Activated T-cell treated with anti-CD3 and anti-CD28 coated beads, Interleukin-2, amount 50 U/mL, for 24 hours (primary cell): Measurements from ENCODE around the gene COX7A1.
"Not testable (repeated sequence)": the region's sequence is repeated elsewhere in the genome, so short reads cannot be mapped to it uniquely, and the experiment has no call there.

ENCODE experiments used
- DNase-seq: peaks from one replicate; pipeline ENCODE4 v3.0.0-alpha.2; 2020
- H3K27ac Mint-ChIP-seq: 2 replicates; pipeline ENCODE4 v1.8.0; 2020; ENCODE audit warnings: mild to moderate bottlenecking, mixed read lengths
- H3K27me3 Mint-ChIP-seq: 2 replicates; pipeline ENCODE4 v1.8.0; 2020; ENCODE audit warnings: mixed read lengths
- H3K36me3 Mint-ChIP-seq: 2 replicates; pipeline ENCODE4 v1.8.0; 2020; ENCODE audit warnings: low read depth, mixed read lengths
- H3K4me1 Mint-ChIP-seq: 2 replicates; pipeline ENCODE4 v1.8.0; 2020; ENCODE audit warnings: low read depth, mixed read lengths
- H3K4me3 Mint-ChIP-seq: 2 replicates; pipeline ENCODE4 v1.8.0; 2020; ENCODE audit warnings: mild to moderate bottlenecking, moderate library complexity, mixed read lengths
- H3K9me3 Mint-ChIP-seq: 2 replicates; pipeline ENCODE4 v1.8.0; 2020; ENCODE audit warnings: mixed read lengths

Gene COX7A1

DNA sequence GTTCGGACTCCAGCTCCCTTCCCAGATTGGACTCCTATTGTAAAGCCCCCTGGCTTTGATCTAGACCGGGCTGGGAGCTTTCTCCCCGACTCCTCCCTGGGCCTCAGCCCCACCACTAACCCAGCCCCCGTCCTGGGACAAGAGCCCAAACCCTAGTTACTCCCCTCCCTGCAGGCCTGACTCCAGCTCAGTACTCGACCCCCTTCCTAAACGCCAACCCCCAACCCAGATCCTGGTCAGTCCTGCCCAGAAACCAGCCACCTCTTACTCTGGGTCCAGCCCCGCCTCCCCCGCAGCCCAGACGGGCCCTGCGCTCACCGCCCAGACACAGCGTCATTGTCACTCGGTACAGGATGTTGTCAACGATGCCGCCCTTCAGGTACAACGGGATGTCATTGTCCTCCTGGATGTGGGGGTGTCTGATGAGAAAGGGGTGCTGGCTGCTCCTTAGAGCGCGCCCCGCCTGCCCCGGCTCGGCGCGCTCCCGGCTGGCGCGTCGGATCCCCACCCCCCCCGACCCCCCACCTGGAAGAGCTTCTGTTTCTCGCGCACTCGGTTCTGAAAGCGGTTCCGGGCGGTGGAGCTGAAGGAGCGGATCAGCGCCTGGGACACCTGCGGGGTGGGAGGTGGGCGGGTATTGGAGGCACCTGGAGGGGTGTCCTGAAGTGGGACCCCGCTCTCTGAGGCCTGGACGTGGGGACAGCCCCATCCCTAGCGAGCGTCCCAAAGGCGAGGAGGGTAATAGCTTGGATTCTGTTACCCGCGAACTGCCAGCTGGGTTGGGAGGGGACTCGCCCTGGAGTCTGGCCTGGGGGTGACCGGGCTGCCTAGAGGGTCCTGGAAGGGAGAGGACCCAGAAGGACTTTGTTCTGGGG, 866 bp downstream of the COX7A1 start:
- DNase-seq: no peak
- Mint-ChIP-seq H3K4me1 (peaks cover 3% of the 10 kb centered on the region), H3K27me3 (no peaks in the 10 kb centered on the region), H3K27ac (no peak overlapping the region), H3K4me3 (no peak overlapping the region), H3K36me3 (peaks cover 57% of the 10 kb centered on the region), H3K9me3 (no peaks in the 10 kb centered on the region)

- no peak for DNase-seq
- Mint-ChIP-seq H3K9me3 (no peaks in the 10 kb centered on the region), H3K4me3 (no peak overlapping the region), H3K4me1 (peaks cover 3% of the 10 kb centered on the region), H3K36me3 (peaks cover 64% of the 10 kb centered on the region), H3K27me3 (no peaks in the 10 kb centered on the region), H3K27ac (no peak overlapping the region)
These were observed 1.7 kb downstream of the COX7A1 start for GRCh38 chr19:36150586-36150985.

- no peak overlapping the region for H3K4me3 Mint-ChIP-seq
- no peaks in the 10 kb centered on the region for H3K27me3 Mint-ChIP-seq
- H3K4me1 Mint-ChIP-seq: peaks cover 3% of the 10 kb centered on the region
- DNase-seq: no peak
- H3K9me3 Mint-ChIP-seq: no peaks in the 10 kb centered on the region
- H3K27ac Mint-ChIP-seq: no peak overlapping the region
- H3K36me3 Mint-ChIP-seq: peaks cover 72% of the 10 kb centered on the region
These were observed 2.4 kb downstream of the COX7A1 start for GRCh38 chr19:36149673-36150406.

GRCh38 chr19:36144624-36145023, 7.6 kb downstream of the COX7A1 start:
- H3K4me3 Mint-ChIP-seq: no peak overlapping the region
- H3K27me3 Mint-ChIP-seq: no peaks in the 10 kb centered on the region
- H3K9me3 Mint-ChIP-seq: no peaks in the 10 kb centered on the region
- no peak overlapping the region for H3K27ac Mint-ChIP-seq
- no peak for DNase-seq
- peaks cover 15% of the 10 kb centered on the region for H3K4me1 Mint-ChIP-seq
- H3K36me3 Mint-ChIP-seq: peaks cover 83% of the 10 kb centered on the region

- H3K9me3 Mint-ChIP-seq: no peaks in the 10 kb centered on the region
- H3K27me3 Mint-ChIP-seq: no peaks in the 10 kb centered on the region
- H3K27ac Mint-ChIP-seq: no peak overlapping the region
- peaks cover 15% of the 10 kb centered on the region for H3K4me1 Mint-ChIP-seq
- no peak for DNase-seq
- peaks cover 64% of the 10 kb centered on the region for H3K36me3 Mint-ChIP-seq
- H3K4me3 Mint-ChIP-seq: no peak overlapping the region
These were observed 9.8 kb downstream of the COX7A1 start for GRCh38 chr19:36142496-36142895.

GRCh38 chr19:36142046-36142445, 10.2 kb downstream of the COX7A1 start:
- no peaks in the 10 kb centered on the region for H3K9me3 Mint-ChIP-seq
- peaks cover 59% of the 10 kb centered on the region for H3K36me3 Mint-ChIP-seq
- no peaks in the 10 kb centered on the region for H3K27me3 Mint-ChIP-seq
- H3K4me1 Mint-ChIP-seq: peaks cover 16% of the 10 kb centered on the region
- DNase-seq: no peak
- peak overlapping the region; percentile 92 for H3K4me3 Mint-ChIP-seq
- H3K27ac Mint-ChIP-seq: peak overlapping the region; percentile 90

DNA sequence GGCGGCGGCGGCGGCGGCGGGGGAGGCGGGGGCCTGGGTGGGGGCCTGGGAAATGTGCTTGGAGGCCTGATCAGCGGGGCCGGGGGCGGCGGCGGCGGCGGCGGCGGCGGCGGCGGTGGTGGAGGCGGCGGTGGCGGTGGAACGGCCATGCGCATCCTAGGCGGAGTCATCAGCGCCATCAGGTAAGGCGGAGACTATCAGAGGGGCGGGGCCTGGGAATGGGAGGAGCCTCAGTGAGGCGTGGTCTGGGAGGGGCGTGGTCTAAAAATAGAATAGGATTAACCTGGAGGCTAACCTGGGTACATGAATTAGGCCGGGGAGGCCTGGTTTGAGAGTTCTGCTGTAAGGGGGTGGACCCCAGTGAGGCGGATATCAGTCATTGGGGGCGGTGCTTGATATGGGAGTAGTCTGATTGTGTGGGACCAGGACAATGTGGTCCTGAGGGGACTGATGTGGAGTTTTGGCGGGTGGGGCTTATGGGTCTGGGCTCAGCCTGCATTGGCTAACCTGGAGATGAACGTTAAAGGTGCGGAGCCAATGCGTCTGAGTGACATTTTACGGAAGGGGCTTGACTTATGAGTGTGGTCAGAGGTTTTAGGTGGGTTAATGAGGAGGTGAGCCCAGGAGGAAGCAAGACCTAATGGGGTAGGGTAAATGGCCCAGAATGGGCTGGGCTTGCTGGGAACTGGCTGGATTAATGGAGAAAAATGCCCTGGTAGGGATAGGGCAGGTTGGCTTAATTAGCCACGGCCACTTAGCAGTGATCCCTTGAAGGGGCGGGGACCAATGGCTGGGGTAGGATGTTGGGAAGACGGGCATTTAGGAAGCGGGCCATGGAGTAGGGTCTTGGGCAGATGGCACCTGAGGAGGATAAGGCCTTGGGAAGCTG, 11.0 kb downstream of the COX7A1 start:
- no peaks in the 10 kb centered on the region for H3K27me3 Mint-ChIP-seq
- H3K4me1 Mint-ChIP-seq: peaks cover 22% of the 10 kb centered on the region
- H3K9me3 Mint-ChIP-seq: no peaks in the 10 kb centered on the region
- H3K36me3 Mint-ChIP-seq: peaks cover 51% of the 10 kb centered on the region
- peak overlapping the region; percentile 92 for H3K4me3 Mint-ChIP-seq
- peak overlapping the region; percentile 90 for H3K27ac Mint-ChIP-seq
- DNase-seq: peak; percentile 98

DNA sequence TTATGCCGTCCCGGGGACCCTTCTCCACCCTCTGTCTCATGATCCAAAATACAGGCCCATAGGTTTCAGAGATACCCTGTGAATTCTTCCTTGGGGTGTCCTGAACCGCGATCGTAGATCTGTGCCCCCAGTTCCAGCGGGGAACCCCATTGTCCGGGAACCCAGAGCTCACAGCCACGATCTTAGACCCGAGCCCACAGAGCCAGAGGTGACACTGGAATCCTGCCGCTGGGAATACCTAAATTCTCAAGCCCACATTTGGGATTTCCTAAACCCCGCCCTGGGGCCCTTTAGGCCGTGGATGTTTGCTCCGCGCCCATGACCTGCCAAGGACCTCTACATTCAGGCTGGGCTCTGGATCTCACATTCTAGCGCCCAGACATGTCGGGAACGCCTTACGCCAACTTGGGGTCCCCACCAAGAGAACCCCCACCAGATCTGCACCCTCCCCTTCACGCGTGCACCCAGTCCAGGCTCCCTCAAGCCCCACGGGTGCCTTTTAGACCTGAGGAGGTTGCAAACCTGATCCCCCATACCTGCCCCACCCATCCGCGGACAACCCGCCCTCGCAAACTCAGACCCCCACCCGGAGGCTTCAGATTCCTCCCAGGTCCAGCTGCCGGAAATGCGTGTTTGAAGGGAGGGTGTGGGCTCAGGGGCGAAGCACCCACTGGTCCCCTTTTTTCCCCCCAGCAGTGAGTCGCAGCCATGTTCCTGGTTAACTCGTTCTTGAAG, 11.8 kb downstream of the COX7A1 start:
- Mint-ChIP-seq H3K9me3 (no peaks in the 10 kb centered on the region), H3K36me3 (peaks cover 43% of the 10 kb centered on the region), H3K4me3 (peak overlapping the region; percentile 92), H3K4me1 (peaks cover 22% of the 10 kb centered on the region), H3K27ac (peak overlapping the region; percentile 90), H3K27me3 (no peaks in the 10 kb centered on the region)
- no peak for DNase-seq

DNA sequence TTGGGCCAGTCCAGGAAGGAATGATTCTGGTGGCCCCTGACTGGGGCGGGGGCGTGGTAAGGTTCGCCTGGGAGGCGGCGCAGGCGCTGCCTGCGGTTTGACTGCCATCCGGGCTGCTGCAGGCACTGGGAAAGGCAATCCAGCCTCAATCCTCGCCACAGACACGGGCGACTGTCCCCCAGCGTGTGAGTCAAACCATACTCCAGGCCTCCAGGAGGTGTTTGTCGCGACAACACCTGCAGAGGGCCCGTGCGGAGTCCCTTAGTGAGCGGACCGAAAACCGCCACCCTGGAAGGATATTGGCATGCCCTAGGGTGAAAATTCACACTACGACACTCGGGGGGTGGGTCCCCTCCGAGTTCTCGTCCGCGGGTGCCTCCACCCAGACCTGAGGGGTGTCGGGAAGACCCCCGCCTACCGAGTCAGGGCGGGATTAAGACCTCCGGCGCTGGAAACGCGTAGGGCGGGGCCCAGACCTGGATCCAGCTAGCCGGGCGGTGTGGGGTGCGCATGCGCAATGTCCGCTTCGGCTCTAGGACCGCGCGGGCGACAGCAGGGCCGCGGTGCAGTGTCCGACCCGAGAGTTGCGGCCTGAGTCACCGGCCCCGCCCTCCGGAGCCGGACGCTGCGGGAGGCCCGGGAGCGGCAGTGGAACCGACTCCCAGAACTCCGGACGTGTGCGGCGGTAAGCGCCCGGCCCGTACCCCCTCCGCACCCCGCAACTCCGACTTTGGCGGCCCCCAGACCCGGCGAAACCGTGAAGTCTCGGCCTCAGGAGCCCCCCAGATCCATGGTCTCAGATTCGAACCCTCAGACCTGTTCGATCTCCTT, 12.6 kb downstream of the COX7A1 start, which contains the start of gene CAPNS1:
Gene CAPNS1 (plus strand): TSS at position 594 of the 831 bp plus-strand sequence. CDS start 946 bp downstream, outside the sequence.
- H3K4me1 Mint-ChIP-seq: peaks cover 22% of the 10 kb centered on the region
- peaks cover 36% of the 10 kb centered on the region for H3K36me3 Mint-ChIP-seq
- H3K9me3 Mint-ChIP-seq: no peaks in the 10 kb centered on the region
- no peaks in the 10 kb centered on the region for H3K27me3 Mint-ChIP-seq
- peak; percentile 94 for DNase-seq
- H3K27ac Mint-ChIP-seq: peak within 1 kb of the TSS; percentile 90
- peak within 1 kb of the TSS; percentile 92 for H3K4me3 Mint-ChIP-seq

GRCh38 chr19:36139120-36139472, 13.2 kb downstream of the COX7A1 start:
- Mint-ChIP-seq H3K27ac (peak overlapping the region; percentile 90), H3K4me3 (peak overlapping the region; percentile 92), H3K27me3 (no peaks in the 10 kb centered on the region), H3K9me3 (no peaks in the 10 kb centered on the region), H3K4me1 (peaks cover 22% of the 10 kb centered on the region), H3K36me3 (peaks cover 32% of the 10 kb centered on the region)
- DNase-seq: no peak

GRCh38 chr19:36136964-36137686, 15.1 kb downstream of the COX7A1 start:
- Mint-ChIP-seq H3K9me3 (no peaks in the 10 kb centered on the region), H3K27ac (no peak overlapping the region), H3K36me3 (peaks cover 21% of the 10 kb centered on the region), H3K27me3 (no peaks in the 10 kb centered on the region), H3K4me1 (peaks cover 30% of the 10 kb centered on the region), H3K4me3 (no peak overlapping the region)
- no peak for DNase-seq

DNA sequence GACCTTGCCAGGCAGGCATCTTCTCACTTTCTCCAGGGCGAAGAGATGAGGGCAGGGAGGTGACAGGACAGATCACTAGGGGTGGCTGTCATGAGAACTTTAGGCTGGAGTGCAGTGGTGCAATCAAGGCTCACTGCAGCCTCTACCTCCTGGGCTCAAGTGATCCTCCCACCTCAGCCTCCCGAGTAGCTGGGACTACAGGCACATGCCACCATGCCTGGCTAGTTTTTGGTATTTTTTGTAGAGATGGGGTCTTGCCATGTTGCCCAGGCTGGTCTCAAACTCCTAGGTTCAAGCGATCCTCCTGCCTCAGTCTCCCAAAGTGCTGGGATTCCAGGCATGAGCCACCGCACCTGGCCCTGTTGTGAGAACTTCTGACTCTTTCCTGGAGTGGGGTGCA, 17.4 kb downstream of the COX7A1 start:
- not testable (repeated sequence) for DNase-seq, H3K27ac Mint-ChIP-seq, H3K4me3 Mint-ChIP-seq, H3K27me3 Mint-ChIP-seq, H3K9me3 Mint-ChIP-seq, H3K36me3 Mint-ChIP-seq
- peaks cover 26% of the 10 kb centered on the region for H3K4me1 Mint-ChIP-seq

DNA sequence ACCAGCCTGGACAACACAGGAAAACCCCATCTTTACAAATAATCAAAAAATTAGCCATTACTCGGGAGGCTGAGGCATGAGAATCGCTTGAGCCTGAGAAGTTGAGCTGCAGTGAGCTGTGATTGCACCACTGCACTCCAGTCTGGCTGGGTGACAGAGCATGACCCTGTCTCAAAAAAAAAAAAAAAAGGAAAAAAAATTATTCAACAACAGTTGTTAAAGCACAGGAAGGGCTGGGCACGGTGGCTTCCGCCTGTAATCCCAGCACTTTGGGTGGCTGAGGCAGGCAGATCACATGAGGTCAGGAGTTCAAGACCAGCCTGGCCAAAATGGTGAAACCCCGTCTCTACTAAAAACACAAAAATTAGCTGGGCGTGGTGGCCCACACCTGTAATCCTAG, 21.0 kb downstream of the COX7A1 start:
- not testable (repeated sequence) for H3K27me3 Mint-ChIP-seq, DNase-seq, H3K36me3 Mint-ChIP-seq, H3K4me3 Mint-ChIP-seq, H3K9me3 Mint-ChIP-seq, H3K27ac Mint-ChIP-seq
- H3K4me1 Mint-ChIP-seq: peaks cover 28% of the 10 kb centered on the region
